Measurements from ENCODE around the gene RANBP17. TPM values are rescaled to one million over a fixed set of nuclear protein-coding genes. Genes with fewer than 3 reads are reported as not detected.

RANBP17 gene
- total RNA-seq, 1 donor from 2014 or later: 49.7 TPM

- H3K4me1 Mint-ChIP-seq: peaks cover 18% of the 10 kb centered on the region
- H3K9me3 ChIP-seq (ENCODE audit: low read depth): peaks cover 7% of the 10 kb centered on the region
- DNase-seq (ENCODE audit: low spot score): no peak
- H2AFZ ChIP-seq (replicated peaks): no peak overlapping the region
- TF ChIP-seq CTCF (IDR thresholded peaks at IDR 0.05) (no peak), EZH2 (IDR thresholded peaks at IDR 0.05) (no peak), EZH2phosphoT487 (IDR thresholded peaks at IDR 0.05) (no peak)
- no peak overlapping the region for H3K27ac Mint-ChIP-seq
- H3F3A ChIP-seq (ENCODE audit: low read depth): peaks cover 10% of the 10 kb centered on the region
- H3K4me3 ChIP-seq: no peak overlapping the region
- H4K20me1 ChIP-seq (ENCODE audit: low read depth): peaks cover 17% of the 10 kb centered on the region
- peaks cover 6% of the 10 kb centered on the region for H3K27me3 Mint-ChIP-seq (ENCODE audit: insufficient read depth, low read depth)
- H3K36me3 Mint-ChIP-seq: peaks cover 3% of the 10 kb centered on the region
- no peaks in the 10 kb centered on the region for H3K36me3 ChIP-seq
- no peak overlapping the region for H3K27ac ChIP-seq
- peaks cover 9% of the 10 kb centered on the region for H3K27me3 ChIP-seq
- H3K79me2 ChIP-seq (ENCODE audit: low read depth): peaks cover 30% of the 10 kb centered on the region
- H3K4me2 ChIP-seq: no peak overlapping the region
- peaks cover 5% of the 10 kb centered on the region for H3K4me1 ChIP-seq
- peaks cover 22% of the 10 kb centered on the region for H3K9me3 Mint-ChIP-seq
- peak overlapping the region; percentile 86 for H3K4me3 Mint-ChIP-seq
- no peak overlapping the region for H3K9ac ChIP-seq
These were observed 1.4 kb upstream of the RANBP17 start for GRCh38 chr5:170860415-170860814.

DNA sequence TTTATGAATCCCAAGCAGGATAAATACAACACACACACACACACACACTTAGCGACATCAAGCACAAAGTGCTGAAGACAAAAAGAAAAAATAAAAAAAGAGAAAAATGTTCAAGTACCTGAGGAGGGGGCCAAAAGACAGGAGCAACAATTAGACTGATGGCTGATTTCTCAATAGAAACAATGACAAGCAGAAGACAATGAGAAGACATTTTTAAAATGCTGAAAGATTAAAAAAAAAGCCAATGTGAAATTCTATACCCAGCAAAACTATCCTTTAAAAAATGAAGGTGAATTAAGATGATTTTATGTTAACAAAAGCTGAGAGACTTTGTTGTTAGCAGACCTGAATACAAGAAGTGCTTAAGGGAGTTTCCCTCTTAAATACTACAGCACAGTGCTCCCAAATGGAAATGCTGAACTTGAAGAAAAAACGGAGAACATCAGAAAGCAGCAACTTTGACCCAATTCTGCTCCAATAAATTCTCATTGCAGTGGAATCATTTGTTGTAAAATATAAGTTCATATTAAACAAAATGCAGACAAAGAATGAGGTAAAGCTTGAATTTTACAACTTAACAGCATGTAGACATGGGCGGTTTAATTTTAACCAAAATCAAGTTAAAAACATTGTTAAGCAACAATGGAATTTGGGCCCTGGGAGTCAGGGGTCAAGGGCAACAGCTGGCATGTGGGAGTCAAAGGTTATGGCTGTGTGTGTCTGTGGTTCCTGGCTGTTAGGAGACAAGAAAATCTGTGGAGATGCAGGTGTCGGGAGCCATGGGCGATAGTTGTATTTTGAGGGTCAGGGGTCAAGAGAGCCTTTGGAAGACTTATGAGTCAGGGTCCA lies 776 bp upstream of the RANBP17 start:
- DNase-seq (ENCODE audit: low spot score): no peak
- peak overlapping the region; percentile 86 for H3K4me3 Mint-ChIP-seq
- no peak overlapping the region for H3K27ac Mint-ChIP-seq
- TF ChIP-seq EZH2 (IDR thresholded peaks at IDR 0.05) (no peak), CTCF (IDR thresholded peaks at IDR 0.05) (no peak), EZH2phosphoT487 (IDR thresholded peaks at IDR 0.05) (no peak)
- H3K27me3 Mint-ChIP-seq (ENCODE audit: insufficient read depth, low read depth): peaks cover 6% of the 10 kb centered on the region
- peaks cover 18% of the 10 kb centered on the region for H3K4me1 Mint-ChIP-seq
- peaks cover 7% of the 10 kb centered on the region for H3K9me3 ChIP-seq (ENCODE audit: low read depth)
- no peak overlapping the region for H3K4me2 ChIP-seq
- H3F3A ChIP-seq (ENCODE audit: low read depth): peaks cover 10% of the 10 kb centered on the region
- H3K27me3 ChIP-seq: peaks cover 9% of the 10 kb centered on the region
- peaks cover 36% of the 10 kb centered on the region for H3K79me2 ChIP-seq (ENCODE audit: low read depth)
- no peak overlapping the region for H3K27ac ChIP-seq
- H3K9me3 Mint-ChIP-seq: peaks cover 22% of the 10 kb centered on the region
- no peak overlapping the region for H3K9ac ChIP-seq
- no peak overlapping the region for H2AFZ ChIP-seq (replicated peaks)
- peaks cover 5% of the 10 kb centered on the region for H3K36me3 Mint-ChIP-seq
- H3K4me3 ChIP-seq: no peak overlapping the region
- peaks cover 17% of the 10 kb centered on the region for H4K20me1 ChIP-seq (ENCODE audit: low read depth)
- H3K4me1 ChIP-seq: peaks cover 5% of the 10 kb centered on the region
- H3K36me3 ChIP-seq: no peaks in the 10 kb centered on the region

DNA sequence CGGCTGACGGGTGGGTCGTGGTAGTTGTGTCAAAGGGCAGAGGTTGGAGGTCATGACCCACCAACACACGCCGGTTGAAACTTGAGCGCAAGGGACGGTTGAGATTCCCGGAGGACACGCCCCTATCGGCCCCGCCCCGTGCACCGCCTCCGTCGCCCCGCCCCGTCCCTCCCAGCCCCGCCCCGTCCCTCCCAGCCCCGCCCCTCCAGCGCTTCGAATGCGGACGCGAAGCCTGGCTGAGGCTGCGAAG lies 226 bp upstream of the RANBP17 start:
- H3K9me3 Mint-ChIP-seq: peaks cover 22% of the 10 kb centered on the region
- Histone ChIP-seq H3K4me2 (peak overlapping the region; percentile 93), H3K79me2 (ENCODE audit: low read depth) (peaks cover 42% of the 10 kb centered on the region), H4K20me1 (ENCODE audit: low read depth) (peaks cover 17% of the 10 kb centered on the region), H3K4me1 (peaks cover 5% of the 10 kb centered on the region), H3K9me3 (ENCODE audit: low read depth) (peaks cover 7% of the 10 kb centered on the region), H2AFZ (replicated peaks) (no peak overlapping the region), H3K27ac (no peak overlapping the region), H3K4me3 (peak overlapping the region; percentile 73), H3K9ac (no peak overlapping the region), H3K27me3 (peaks cover 9% of the 10 kb centered on the region), H3K36me3 (no peaks in the 10 kb centered on the region), H3F3A (ENCODE audit: low read depth) (peaks cover 10% of the 10 kb centered on the region)
- peak overlapping the region; percentile 86 for H3K4me3 Mint-ChIP-seq
- no peak overlapping the region for H3K27ac Mint-ChIP-seq
- peaks cover 18% of the 10 kb centered on the region for H3K4me1 Mint-ChIP-seq
- H3K36me3 Mint-ChIP-seq: peaks cover 5% of the 10 kb centered on the region
- no peak for TF ChIP-seq EZH2 (IDR thresholded peaks at IDR 0.05)
- no peak for TF ChIP-seq EZH2phosphoT487 (IDR thresholded peaks at IDR 0.05)
- TF ChIP-seq CTCF (IDR thresholded peaks at IDR 0.05): no peak
- DNase-seq (ENCODE audit: low spot score): no peak
- peaks cover 6% of the 10 kb centered on the region for H3K27me3 Mint-ChIP-seq (ENCODE audit: insufficient read depth, low read depth)
